Natural killer cell (primary cell): ENCODE data around the gene TSPOAP1. TPM values are rescaled to one million over a fixed set of nuclear protein-coding genes. Genes with fewer than 3 reads are reported as not detected.

ENCODE experiments used
- ATAC-seq, 3 donors: fragments of 150-1000 bp in 2 of 3; fragments of 200-7000 bp in 1 of 3; cut with Tn5 transposase; 1 replicate in 1 of 3; 2 replicates in 2 of 3; pipeline ENCODE4 v1.10.0; 2021; ENCODE audit warnings: mild to moderate bottlenecking in 2 of 3, moderate library complexity in 2 of 3
- DNase-seq, 2 donors: peaks; one replicate each; pipeline versions ENCODE4 v3.0.0 to v3.0.0-alpha.2; 2013 to 2021; ENCODE audit warnings: mixed read lengths in 1 of 2
- H3K27ac ChIP-seq: one replicate; pipeline ENCODE4 v1.5.1; 2013; ENCODE audit warnings: mild to moderate bottlenecking, low read length
- H3K27me3 ChIP-seq: one replicate; pipeline ENCODE4 v1.6.1; 2013; ENCODE audit warnings: low read length; ENCODE audit not compliant: control insufficient read depth, insufficient read depth
- H3K36me3 ChIP-seq: one replicate; pipeline ENCODE4 v1.6.1; 2013; ENCODE audit warnings: low read length; ENCODE audit not compliant: control insufficient read depth, insufficient read depth
- H3K4me1 ChIP-seq: one replicate; pipeline ENCODE4 v1.6.1; 2013; ENCODE audit warnings: low read length; ENCODE audit not compliant: control insufficient read depth, insufficient read depth
- H3K4me3 ChIP-seq: one replicate; pipeline ENCODE4 v1.5.1; 2013; ENCODE audit warnings: low read length
- H3K9me3 ChIP-seq: one replicate; pipeline ENCODE4 v1.6.1; 2013; ENCODE audit warnings: low read length; ENCODE audit not compliant: control insufficient read depth, insufficient read depth
- H3K27ac Mint-ChIP-seq, 2 donors: one replicate each; pipeline ENCODE4 v1.8.0; 2022; ENCODE audit warnings: mild to moderate bottlenecking in 2 of 2, mixed read lengths in 2 of 2, moderate library complexity in 1 of 2
- H3K27me3 Mint-ChIP-seq, 2 donors: one replicate each; pipeline ENCODE4 v1.8.0; 2022; ENCODE audit warnings: low read depth in 2 of 2, mixed read lengths in 2 of 2
- H3K36me3 Mint-ChIP-seq: one replicate; pipeline ENCODE4 v1.8.0; 2022; ENCODE audit warnings: mixed read lengths
- H3K4me1 Mint-ChIP-seq, 2 donors: one replicate each; pipeline ENCODE4 v1.8.0; 2022; ENCODE audit warnings: mixed read lengths in 2 of 2
- H3K4me3 Mint-ChIP-seq: one replicate; pipeline ENCODE4 v1.8.0; 2022; ENCODE audit warnings: mild to moderate bottlenecking, moderate library complexity, mixed read lengths
- H3K9me3 Mint-ChIP-seq, 2 donors: one replicate each; pipeline ENCODE4 v1.8.0; 2022; ENCODE audit warnings: mixed read lengths in 2 of 2
- WGBS: methylation state at CpG from one replicate; pipeline ENCODE4 v1.1.7; 2013; ENCODE audit warnings: missing lambda C conversion rate; ENCODE audit not compliant: insufficient coverage; 5-methylcytosine and 5-hydroxymethylcytosine counted together
- intact Hi-C: fragments of 100-400 bp; cut with micrococcal nuclease; formaldehyde crosslinking; loops from one replicate; pipeline ENCODE4 v1.14.2; 2022
- total RNA-seq, 4 donors: library from RNA; stranded (reverse); fragments of 120-200 nt in 1 of 4; gene quantifications; one replicate each; pipeline versions ENCODE4 v1.2.3 to v1.2.4, GENCODE V29; 2013 to 2022
- TF ChIP-seq, protein P1 (sequence below): fragments of 200-600 bp; IDR thresholded peaks from one replicate; pipeline ENCODE4 v1.8.0; 2022; ENCODE audit warnings: antibody characterized with exemption

TSPOAP1 gene
- total RNA-seq, 3 donors from 2014 or later (not counting 1 experiment from before 2014, with no cell fraction given): 176 to 282 (median 246) TPM

DNA sequence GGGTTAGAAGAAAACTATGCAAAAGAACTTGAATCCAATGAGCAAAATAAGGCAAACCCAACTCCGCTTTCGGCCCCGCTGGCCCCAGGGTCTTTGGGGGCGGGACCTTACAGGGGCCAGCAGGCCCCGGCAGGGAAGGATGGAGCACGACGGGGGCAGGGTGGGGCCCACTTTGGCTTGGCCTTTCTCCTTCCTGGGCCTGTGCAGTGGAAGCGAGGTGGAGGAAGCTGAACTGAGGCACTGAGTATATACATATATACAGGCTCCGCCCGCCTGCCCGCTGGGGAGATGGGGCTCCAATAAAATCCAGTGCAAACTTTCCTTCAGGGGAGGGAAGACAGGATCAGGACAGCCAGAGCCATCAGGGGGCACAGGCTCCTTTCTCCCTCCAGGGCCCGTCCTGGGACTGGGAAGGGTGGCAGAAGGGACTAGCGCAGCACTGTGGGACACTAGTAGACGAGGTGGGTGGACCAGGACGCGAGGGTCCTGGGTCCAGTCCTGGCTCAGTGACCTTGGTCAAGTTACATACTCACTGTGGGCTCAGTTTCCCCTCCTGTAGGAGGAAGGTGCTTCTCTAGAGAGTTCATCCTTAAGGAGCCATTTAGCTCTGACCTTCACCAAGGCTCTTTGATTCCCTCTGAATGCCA lies 27.0 kb downstream of the TSPOAP1 start:
- H3K9me3 Mint-ChIP-seq: no peaks in the 10 kb centered on the region
- H3K4me1 Mint-ChIP-seq: peaks cover 0 to 15% of the 10 kb centered on the region in 2 donors
- WGBS: 96% methylated on average over 16 of the region's 16 CpGs
- H3K27ac ChIP-seq: no peak overlapping the region
- H3K4me3 Mint-ChIP-seq: no peak overlapping the region
- peaks cover 51% of the 10 kb centered on the region for H3K36me3 ChIP-seq
- TF ChIP-seq, protein P1, sequence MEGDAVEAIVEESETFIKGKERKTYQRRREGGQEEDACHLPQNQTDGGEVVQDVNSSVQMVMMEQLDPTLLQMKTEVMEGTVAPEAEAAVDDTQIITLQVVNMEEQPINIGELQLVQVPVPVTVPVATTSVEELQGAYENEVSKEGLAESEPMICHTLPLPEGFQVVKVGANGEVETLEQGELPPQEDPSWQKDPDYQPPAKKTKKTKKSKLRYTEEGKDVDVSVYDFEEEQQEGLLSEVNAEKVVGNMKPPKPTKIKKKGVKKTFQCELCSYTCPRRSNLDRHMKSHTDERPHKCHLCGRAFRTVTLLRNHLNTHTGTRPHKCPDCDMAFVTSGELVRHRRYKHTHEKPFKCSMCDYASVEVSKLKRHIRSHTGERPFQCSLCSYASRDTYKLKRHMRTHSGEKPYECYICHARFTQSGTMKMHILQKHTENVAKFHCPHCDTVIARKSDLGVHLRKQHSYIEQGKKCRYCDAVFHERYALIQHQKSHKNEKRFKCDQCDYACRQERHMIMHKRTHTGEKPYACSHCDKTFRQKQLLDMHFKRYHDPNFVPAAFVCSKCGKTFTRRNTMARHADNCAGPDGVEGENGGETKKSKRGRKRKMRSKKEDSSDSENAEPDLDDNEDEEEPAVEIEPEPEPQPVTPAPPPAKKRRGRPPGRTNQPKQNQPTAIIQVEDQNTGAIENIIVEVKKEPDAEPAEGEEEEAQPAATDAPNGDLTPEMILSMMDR: no peak
- H3K27me3 Mint-ChIP-seq: no peaks in the 10 kb centered on the region
- H3K27ac Mint-ChIP-seq: no peak overlapping the region
- ATAC-seq: no peak
- H3K36me3 Mint-ChIP-seq: no peaks in the 10 kb centered on the region
- no peaks in the 10 kb centered on the region for H3K27me3 ChIP-seq
- H3K9me3 ChIP-seq: no peaks in the 10 kb centered on the region
- no peak for DNase-seq
- no peak overlapping the region for H3K4me3 ChIP-seq
- peaks cover 22% of the 10 kb centered on the region for H3K4me1 ChIP-seq
- intact Hi-C loops: no loop called here

DNA sequence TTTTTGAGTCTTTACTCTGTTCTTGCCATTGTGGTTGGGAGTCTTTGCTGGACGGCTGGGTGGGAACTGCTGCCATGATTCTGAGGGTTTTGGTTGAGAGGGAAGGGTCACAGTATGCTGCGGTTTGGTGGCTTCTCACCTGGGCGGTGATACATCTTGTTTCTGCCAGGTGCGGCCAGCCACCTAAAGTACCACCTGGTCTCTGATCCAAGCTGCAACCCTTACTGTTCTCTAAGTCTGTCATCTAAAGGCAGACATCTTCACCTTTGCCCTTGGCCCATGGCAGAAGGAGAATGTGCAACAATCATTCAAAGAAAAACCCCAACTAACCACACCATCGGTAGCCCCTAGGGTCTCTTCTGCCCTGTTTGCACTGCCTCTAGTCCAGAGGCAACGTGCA lies 28.3 kb downstream of the TSPOAP1 start:
- ATAC-seq (no peak), DNase-seq (no peak)
- TF ChIP-seq, protein P1: no peak
- Mint-ChIP-seq H3K27me3 (no peaks in the 10 kb centered on the region), H3K4me3 (no peak overlapping the region), H3K36me3 (no peaks in the 10 kb centered on the region), H3K27ac (peak overlapping the region; percentile 4 to 77), H3K9me3 (no peaks in the 10 kb centered on the region), H3K4me1 (peaks cover 0 to 15% of the 10 kb centered on the region in 2 donors)
- Histone ChIP-seq H3K4me1 (peaks cover 22% of the 10 kb centered on the region), H3K27ac (no peak overlapping the region), H3K4me3 (no peak overlapping the region), H3K27me3 (no peaks in the 10 kb centered on the region), H3K36me3 (peaks cover 39% of the 10 kb centered on the region), H3K9me3 (no peaks in the 10 kb centered on the region)
- intact Hi-C loops: no loop called here
- 60% methylated on average over 6 of the region's 6 CpGs for WGBS

DNA sequence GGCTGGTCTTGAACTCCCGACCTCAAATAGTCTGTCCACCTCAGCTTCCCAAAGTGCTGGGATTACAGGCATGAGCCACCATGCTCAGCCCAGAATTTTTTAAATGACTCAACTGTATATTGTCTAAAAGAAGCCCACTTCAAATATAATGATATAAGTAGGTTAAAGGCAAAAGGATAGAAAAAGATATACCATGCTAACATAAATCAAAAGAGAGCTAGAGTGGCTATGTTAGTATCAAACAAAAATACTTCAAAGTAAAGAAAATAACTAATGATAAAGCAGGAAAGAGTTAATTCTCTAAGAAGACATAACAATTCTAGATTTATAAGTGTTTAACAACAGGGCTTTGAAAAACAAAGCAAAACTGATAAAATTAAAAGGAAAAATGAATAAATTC lies 34.6 kb downstream of the TSPOAP1 start:
- 94% methylated on average over 1 of the region's 1 CpG for WGBS
- H3K27me3 Mint-ChIP-seq: peaks cover 16 to 38% of the 10 kb centered on the region in 2 donors
- ATAC-seq: no peak

More for the DNA sequence above, 34.6 kb downstream of the TSPOAP1 start:
- Mint-ChIP-seq H3K27ac (no peak overlapping the region), H3K9me3 (no peaks in the 10 kb centered on the region), H3K4me3 (no peak overlapping the region), H3K36me3 (no peaks in the 10 kb centered on the region), H3K4me1 (no peaks in the 10 kb centered on the region)
- intact Hi-C loops: no loop called here
- H3K4me1 ChIP-seq: no peaks in the 10 kb centered on the region
- no peak overlapping the region for H3K4me3 ChIP-seq
- no peak for DNase-seq
- H3K27ac ChIP-seq: no peak overlapping the region
- H3K27me3 ChIP-seq: no peaks in the 10 kb centered on the region
- TF ChIP-seq, protein P1: no peak
- H3K36me3 ChIP-seq: no peaks in the 10 kb centered on the region
- H3K9me3 ChIP-seq: no peaks in the 10 kb centered on the region
